Measurements from ENCODE around the gene ZFP36L2.

ZFP36L2 gene

DNA sequence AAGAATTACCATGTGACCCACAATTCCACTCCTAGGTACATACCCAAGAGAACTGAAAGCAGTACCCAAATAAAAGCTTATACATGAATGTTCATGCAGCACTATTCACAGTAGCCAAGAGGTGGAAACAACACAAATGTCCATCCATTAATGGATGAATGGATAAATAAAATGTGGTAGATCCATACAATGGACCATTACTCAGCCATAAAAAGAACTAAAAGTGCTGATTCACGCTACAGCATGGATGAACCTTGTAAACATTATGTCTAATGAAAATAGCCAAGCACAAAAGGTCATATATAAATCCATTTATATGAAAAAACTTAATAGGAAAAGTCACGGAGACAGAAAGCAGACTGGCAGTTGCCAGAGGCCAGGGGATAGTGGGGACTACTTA, 23.6 kb upstream of the ZFP36L2 start:
- TF ChIP-seq, protein P1, sequence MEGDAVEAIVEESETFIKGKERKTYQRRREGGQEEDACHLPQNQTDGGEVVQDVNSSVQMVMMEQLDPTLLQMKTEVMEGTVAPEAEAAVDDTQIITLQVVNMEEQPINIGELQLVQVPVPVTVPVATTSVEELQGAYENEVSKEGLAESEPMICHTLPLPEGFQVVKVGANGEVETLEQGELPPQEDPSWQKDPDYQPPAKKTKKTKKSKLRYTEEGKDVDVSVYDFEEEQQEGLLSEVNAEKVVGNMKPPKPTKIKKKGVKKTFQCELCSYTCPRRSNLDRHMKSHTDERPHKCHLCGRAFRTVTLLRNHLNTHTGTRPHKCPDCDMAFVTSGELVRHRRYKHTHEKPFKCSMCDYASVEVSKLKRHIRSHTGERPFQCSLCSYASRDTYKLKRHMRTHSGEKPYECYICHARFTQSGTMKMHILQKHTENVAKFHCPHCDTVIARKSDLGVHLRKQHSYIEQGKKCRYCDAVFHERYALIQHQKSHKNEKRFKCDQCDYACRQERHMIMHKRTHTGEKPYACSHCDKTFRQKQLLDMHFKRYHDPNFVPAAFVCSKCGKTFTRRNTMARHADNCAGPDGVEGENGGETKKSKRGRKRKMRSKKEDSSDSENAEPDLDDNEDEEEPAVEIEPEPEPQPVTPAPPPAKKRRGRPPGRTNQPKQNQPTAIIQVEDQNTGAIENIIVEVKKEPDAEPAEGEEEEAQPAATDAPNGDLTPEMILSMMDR (conservative IDR thresholded peaks at IDR 0.05; ENCODE audit: low read depth, low read length): no peak
- DNase-seq (ENCODE audit: low read depth): no peak
- no peak overlapping the region for H3K4me3 ChIP-seq (ENCODE audit: low read length)

DNA sequence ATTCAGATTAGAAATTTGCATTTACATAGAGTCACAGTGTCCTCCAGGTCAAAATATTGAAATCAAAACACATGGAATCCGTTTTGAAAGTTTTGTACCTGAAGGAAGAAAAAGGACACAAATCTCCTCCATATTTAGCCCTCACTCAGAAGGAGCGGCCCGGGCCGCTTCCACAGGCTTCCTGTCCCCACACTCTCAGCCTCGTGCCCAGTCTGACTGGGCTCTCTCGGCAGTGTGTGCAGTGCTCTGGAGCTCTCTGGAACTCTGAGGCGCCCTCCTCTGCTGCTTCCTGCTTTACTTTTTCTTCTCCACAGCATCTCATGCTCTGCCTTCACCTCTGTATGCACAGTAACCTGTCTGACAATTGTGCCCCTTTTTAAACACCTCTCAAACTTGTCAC, 22.2 kb upstream of the ZFP36L2 start:
- no peak for DNase-seq (ENCODE audit: low read depth)
- TF ChIP-seq, protein P1 (conservative IDR thresholded peaks at IDR 0.05; ENCODE audit: low read depth, low read length): no peak
- H3K4me3 ChIP-seq (ENCODE audit: low read length): no peak overlapping the region

DNA sequence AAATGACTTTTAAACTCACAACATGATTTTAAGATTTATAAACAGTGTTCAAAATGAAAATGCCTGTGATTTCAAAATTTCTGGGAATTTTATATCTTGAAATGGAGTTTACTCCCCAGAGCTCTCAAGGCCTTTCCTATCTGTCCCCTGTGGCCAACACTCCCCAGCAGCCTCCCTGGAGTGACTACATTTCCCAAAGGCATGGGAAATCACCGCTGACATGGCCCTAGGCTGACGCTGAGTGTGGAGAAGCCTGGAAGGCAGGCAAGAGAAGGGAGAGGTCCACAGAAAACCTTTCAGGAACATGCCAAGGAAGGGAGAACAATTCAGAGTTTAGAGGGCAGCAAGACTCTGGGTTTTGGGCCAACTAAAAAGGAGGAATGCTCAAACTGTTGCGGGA, 20.2 kb upstream of the ZFP36L2 start:
- no peak overlapping the region for H3K4me3 ChIP-seq (ENCODE audit: low read length)
- TF ChIP-seq, protein P1 (conservative IDR thresholded peaks at IDR 0.05; ENCODE audit: low read depth, low read length): no peak
- DNase-seq (ENCODE audit: low read depth): no peak

DNA sequence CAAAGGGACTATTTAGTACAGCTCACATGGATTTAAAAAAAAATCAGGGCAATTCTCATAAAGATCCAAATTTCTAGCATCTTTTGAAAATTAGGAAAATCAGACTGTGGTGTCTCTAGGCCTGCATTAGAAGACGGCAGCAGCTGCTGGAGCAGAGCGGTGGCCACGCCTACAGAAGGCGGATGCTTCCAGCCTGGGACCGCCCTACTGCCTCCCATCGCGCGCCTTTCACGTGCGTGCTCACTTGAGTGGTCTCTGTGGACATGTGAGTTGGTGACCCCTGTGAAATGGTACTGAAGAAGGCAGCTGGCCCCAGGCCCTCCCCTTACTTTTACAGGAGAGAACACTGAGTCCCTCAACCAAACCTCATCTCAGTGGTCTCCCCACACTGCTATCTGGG, 15.2 kb upstream of the ZFP36L2 start:
- TF ChIP-seq, protein P1 (conservative IDR thresholded peaks at IDR 0.05; ENCODE audit: low read depth, low read length): no peak
- no peak for DNase-seq (ENCODE audit: low read depth)
- no peak overlapping the region for H3K4me3 ChIP-seq (ENCODE audit: low read length)

DNA sequence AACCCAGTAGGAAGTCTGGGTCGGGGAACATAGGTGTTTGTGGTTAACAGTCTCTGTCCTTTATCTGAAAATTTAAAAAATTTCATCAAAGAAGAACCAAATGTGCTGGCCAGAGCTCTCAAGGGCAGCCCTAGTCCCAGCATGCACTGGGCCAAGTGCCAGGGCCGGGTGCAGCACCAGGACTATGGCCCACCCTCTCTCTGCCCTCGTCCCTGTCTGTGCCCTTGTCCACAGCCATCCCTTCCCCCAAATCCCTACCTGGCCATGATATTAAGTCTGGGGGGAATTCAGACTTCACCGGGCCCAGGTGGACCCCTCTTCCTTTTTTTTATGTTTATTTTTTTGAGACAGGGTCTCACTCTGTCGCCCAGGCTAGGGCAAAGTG, 14.4 kb upstream of the ZFP36L2 start:
- TF ChIP-seq, protein P1 (conservative IDR thresholded peaks at IDR 0.05; ENCODE audit: low read depth, low read length): no peak
- no peak for DNase-seq (ENCODE audit: low read depth)
- H3K4me3 ChIP-seq (ENCODE audit: low read length): no peak overlapping the region

DNA sequence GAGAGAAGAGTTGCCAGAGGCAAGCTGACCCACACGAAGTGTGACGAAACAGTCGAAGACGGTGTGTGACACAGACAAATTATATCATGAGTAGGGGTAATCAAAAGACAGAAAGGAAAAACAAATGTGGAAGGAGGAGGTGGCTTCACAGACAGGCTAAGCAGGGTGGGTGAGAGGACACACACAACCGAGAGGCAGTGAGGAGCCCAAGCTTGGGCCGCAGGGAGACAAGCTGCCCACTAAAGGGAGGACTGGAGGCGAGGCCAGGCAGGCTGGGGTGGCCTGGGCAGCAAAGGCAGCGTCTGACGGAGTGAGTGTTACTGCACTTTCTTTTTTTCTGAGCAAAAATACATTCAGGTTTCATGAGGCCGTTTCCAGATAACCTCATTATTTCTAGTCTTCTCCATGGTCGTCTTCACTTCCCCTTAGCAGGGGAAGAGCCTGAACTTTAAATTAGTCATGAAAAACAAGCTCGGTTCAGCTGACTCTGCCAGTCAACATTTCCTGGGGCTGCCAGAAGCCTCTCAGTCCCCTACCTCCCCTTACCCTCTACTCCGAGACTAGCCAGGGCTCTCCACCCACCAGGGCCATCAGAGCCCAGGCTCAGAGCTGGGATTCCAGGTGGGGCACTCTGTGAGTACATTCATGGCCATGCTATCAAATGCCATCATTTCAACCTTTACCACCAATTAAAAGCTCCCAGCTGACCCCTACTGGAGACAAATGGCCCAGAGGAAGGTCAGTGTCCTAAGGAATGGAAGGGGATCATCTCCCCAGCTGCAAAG, 13.8 kb upstream of the ZFP36L2 start:
- TF ChIP-seq, protein P1 (conservative IDR thresholded peaks at IDR 0.05; ENCODE audit: low read depth, low read length): no peak
- DNase-seq (ENCODE audit: low read depth): no peak
- H3K4me3 ChIP-seq (ENCODE audit: low read length): no peak overlapping the region

DNA sequence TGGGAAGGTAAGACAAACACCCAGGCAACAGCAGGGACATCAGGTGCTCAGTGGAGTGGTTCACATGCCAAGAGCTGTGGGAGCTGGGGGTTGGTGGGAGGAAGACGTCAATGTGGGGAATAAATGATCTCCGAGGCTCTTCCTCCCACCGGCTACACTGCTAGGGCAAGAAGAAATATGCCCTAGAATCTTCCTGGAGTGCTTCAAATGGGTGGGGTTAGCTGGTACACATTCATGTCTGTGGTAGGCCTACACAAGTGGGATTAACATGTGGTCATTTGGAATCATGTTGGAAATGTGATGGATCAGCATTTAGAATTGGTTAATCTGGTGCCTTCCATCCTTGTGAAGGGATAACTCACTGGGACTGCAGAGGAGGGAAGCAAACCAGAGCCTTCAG, 12.4 kb upstream of the ZFP36L2 start:
- TF ChIP-seq, protein P1 (conservative IDR thresholded peaks at IDR 0.05; ENCODE audit: low read depth, low read length): no peak
- DNase-seq (ENCODE audit: low read depth): no peak
- no peak overlapping the region for H3K4me3 ChIP-seq (ENCODE audit: low read length)

Measured in retinal pigment epithelial cell (primary cell).